KMS-11 (cell line): Measurements from ENCODE around the gene BABAM2.
A peak's percentile ranks its signal among the peaks of the same experiment; 100 is the strongest.

Experiments used
- H2AFZ ChIP-seq: fragments of 200-600 bp; sonication (generic); 2 replicates; pipeline ENCODE4 v1.6.1; 2016; ENCODE audit warnings: antibody characterized with exemption, mixed run types, low read depth
- H3K27ac ChIP-seq: fragments of 200-600 bp; sonication (generic); 2 replicates; pipeline ENCODE4 v1.6.1; 2016; ENCODE audit warnings: mild to moderate bottlenecking, mixed run types
- H3K27me3 ChIP-seq: fragments of 200-600 bp; sonication (generic); 2 replicates; pipeline ENCODE4 v1.6.1; 2017; ENCODE audit warnings: mild to moderate bottlenecking, low read depth, mixed run types, moderate library complexity; ENCODE audit not compliant: insufficient read depth
- H3K36me3 ChIP-seq: fragments of 200-600 bp; sonication (generic); 2 replicates; pipeline ENCODE4 v1.6.1; 2017; ENCODE audit warnings: mild to moderate bottlenecking, mixed run types; ENCODE audit not compliant: insufficient read depth
- H3K4me1 ChIP-seq: fragments of 200-600 bp; sonication (generic); 2 replicates; pipeline ENCODE4 v1.6.1; 2016; ENCODE audit warnings: mild to moderate bottlenecking, low read depth, mixed run types; ENCODE audit not compliant: poor library complexity, severe bottlenecking
- H3K4me2 ChIP-seq: fragments of 200-600 bp; sonication (generic); 2 replicates; pipeline ENCODE4 v1.7.0; 2016; ENCODE audit warnings: mild to moderate bottlenecking, mixed run types
- H3K4me3 ChIP-seq: fragments of 200-600 bp; sonication (generic); IDR thresholded peaks from 2 replicates; pipeline ENCODE4 v1.6.1; 2017; ENCODE audit warnings: low read depth, low read length, mixed read lengths; ENCODE audit not compliant: insufficient read depth
- H3K79me2 ChIP-seq: fragments of 200-600 bp; sonication (generic); 2 replicates; pipeline ENCODE4 v1.6.1; 2016; ENCODE audit warnings: low read depth, mixed run types; ENCODE audit not compliant: insufficient read depth
- H3K9ac ChIP-seq: fragments of 200-600 bp; sonication (generic); 2 replicates; pipeline ENCODE4 v1.6.1; 2016; ENCODE audit warnings: mild to moderate bottlenecking, mixed run types
- H4K20me1 ChIP-seq: fragments of 200-600 bp; sonication (generic); 2 replicates; pipeline ENCODE4 v1.6.1; 2016; ENCODE audit warnings: mild to moderate bottlenecking, mixed run types; ENCODE audit not compliant: insufficient read depth
- CTCF ChIP-seq: fragments of 200-600 bp; sonication (generic); conservative IDR thresholded peaks from 2 replicates; pipeline ENCODE4 v1.6.1; 2017; ENCODE audit warnings: low read depth, mild to moderate bottlenecking, antibody characterized with exemption, low read length, moderate library complexity, mixed read lengths

The BABAM2 gene

GRCh38 chr2:28356095-28356911 is 465.8 kb downstream of the BABAM2 start:
- no peaks in the 10 kb centered on the region for H3K36me3 ChIP-seq
- no peak overlapping the region for H3K4me3 ChIP-seq
- no peaks in the 10 kb centered on the region for H4K20me1 ChIP-seq
- H3K4me1 ChIP-seq = peaks cover 26% of the 10 kb centered on the region
- TF ChIP-seq CTCF = no peak
- no peak overlapping the region for H3K4me2 ChIP-seq
- no peak overlapping the region for H3K9ac ChIP-seq
- no peaks in the 10 kb centered on the region for H3K27me3 ChIP-seq
- H3K27ac ChIP-seq = no peak overlapping the region
- no peaks in the 10 kb centered on the region for H3K79me2 ChIP-seq
- no peak overlapping the region for H2AFZ ChIP-seq

- TF ChIP-seq CTCF = no peak
- no peaks in the 10 kb centered on the region for H3K27me3 ChIP-seq
- H3K4me3 ChIP-seq = no peak overlapping the region
- H4K20me1 ChIP-seq = no peaks in the 10 kb centered on the region
- no peak overlapping the region for H3K9ac ChIP-seq
- no peaks in the 10 kb centered on the region for H3K79me2 ChIP-seq
- peaks cover 26% of the 10 kb centered on the region for H3K4me1 ChIP-seq
- H2AFZ ChIP-seq = no peak overlapping the region
- H3K4me2 ChIP-seq = no peak overlapping the region
- no peak overlapping the region for H3K27ac ChIP-seq
- H3K36me3 ChIP-seq = no peaks in the 10 kb centered on the region
These were observed 466.5 kb downstream of the BABAM2 start for GRCh38 chr2:28357055-28357454.

GRCh38 chr2:28357948-28358667 is 467.6 kb downstream of the BABAM2 start:
- Histone ChIP-seq H3K79me2 (no peaks in the 10 kb centered on the region), H3K4me1 (peaks cover 26% of the 10 kb centered on the region), H2AFZ (no peak overlapping the region), H4K20me1 (no peaks in the 10 kb centered on the region), H3K4me2 (no peak overlapping the region), H3K9ac (no peak overlapping the region), H3K4me3 (no peak overlapping the region), H3K27ac (no peak overlapping the region), H3K36me3 (no peaks in the 10 kb centered on the region), H3K27me3 (no peaks in the 10 kb centered on the region)
- no peak for TF ChIP-seq CTCF

GRCh38 chr2:28358668-28359201 is 468.2 kb downstream of the BABAM2 start:
- peak overlapping the region; percentile 60 for H3K9ac ChIP-seq
- no peaks in the 10 kb centered on the region for H4K20me1 ChIP-seq
- H3K79me2 ChIP-seq = no peaks in the 10 kb centered on the region
- peak overlapping the region; percentile 70 for H2AFZ ChIP-seq
- H3K4me1 ChIP-seq = peaks cover 26% of the 10 kb centered on the region
- TF ChIP-seq CTCF = no peak
- no peaks in the 10 kb centered on the region for H3K36me3 ChIP-seq
- H3K27ac ChIP-seq = peak overlapping the region; percentile 58
- no peak overlapping the region for H3K4me3 ChIP-seq
- peak overlapping the region; percentile 55; the same call in 1 of the 2 replicates for H3K4me2 ChIP-seq
- no peaks in the 10 kb centered on the region for H3K27me3 ChIP-seq
